Stimulated activated CD4-positive, alpha-beta T cell treated with anti-CD3 and anti-CD28 coated beads, Interleukin-15, amount 100 ng/mL, for 48 hours (primary cell): Measurements from ENCODE around the gene MARK4.

Experiments used
- DNase-seq, 2 donors: peaks; one replicate each; pipeline ENCODE4 v3.0.0-alpha.2; 2020; ENCODE audit warnings: low read depth in 2 of 2

MARK4 gene

GRCh38 chr19:45340232-45340898 is 89.3 kb downstream of the MARK4 start, which contains the start of gene KLC3:
KLC3 (plus strand) TSS chr19:45340750; CDS start chr19:45345542, 4,792 bp downstream.
- peak in 1 of 2 donors; percentile 10 for DNase-seq

GRCh38 chr19:45340899-45341453 is 89.9 kb downstream of the MARK4 start:
- DNase-seq: no peak

GRCh38 chr19:45342911-45343310 is 91.8 kb downstream of the MARK4 start:
- no peak for DNase-seq

- no peak for DNase-seq
Measured at GRCh38 chr19:45344621-45345505, 93.8 kb downstream of the MARK4 start.

- DNase-seq: no peak
Measured at GRCh38 chr19:45345506-45345860, 94.4 kb downstream of the MARK4 start.

- DNase-seq: no peak
Measured at GRCh38 chr19:45346449-45346848, 95.4 kb downstream of the MARK4 start.

GRCh38 chr19:45347570-45348366 is 96.7 kb downstream of the MARK4 start:
- DNase-seq: no peak

- no peak for DNase-seq
Measured at GRCh38 chr19:45348367-45349125, 97.5 kb downstream of the MARK4 start.

- DNase-seq: no peak
Measured at GRCh38 chr19:45349126-45349415, 98.0 kb downstream of the MARK4 start.

GRCh38 chr19:45349430-45349941 is 98.4 kb downstream of the MARK4 start:
- DNase-seq: no peak

GRCh38 chr19:45350477-45351058 is 99.5 kb downstream of the MARK4 start:
- no peak for DNase-seq

- no peak for DNase-seq
Measured at GRCh38 chr19:45351401-45351952, 100.4 kb downstream of the MARK4 start.

- DNase-seq: no peak
Measured at GRCh38 chr19:45352062-45352461, 101.0 kb downstream of the MARK4 start.

- no peak for DNase-seq
Measured at GRCh38 chr19:45352471-45352870, 101.4 kb downstream of the MARK4 start.

GRCh38 chr19:45352914-45353796 is 102.1 kb downstream of the MARK4 start:
- no peak for DNase-seq

- DNase-seq: no peak
Measured at GRCh38 chr19:45354241-45354842, 103.3 kb downstream of the MARK4 start.
